Endodermal cell (in vitro differentiated cells): ENCODE measurements around the gene SCAMP1. TPM values are rescaled to one million over a fixed set of nuclear protein-coding genes. Genes with fewer than 3 reads are reported as not detected.

Experiments
- DNase-seq: peaks from one replicate; pipeline ENCODE4 v3.0.0-alpha.2; 2017
- H3K27ac ChIP-seq: 2 replicates; pipeline ENCODE4 v1.5.1; 2013; ENCODE audit warnings: mild to moderate bottlenecking, low read depth, low read length, moderate library complexity
- H3K27me3 ChIP-seq: 2 replicates; pipeline ENCODE4 v1.6.1; 2013; ENCODE audit warnings: mild to moderate bottlenecking, low read length, moderate library complexity; ENCODE audit not compliant: insufficient read depth, control insufficient read depth, poor library complexity, severe bottlenecking
- H3K36me3 ChIP-seq: 2 replicates; pipeline ENCODE4 v1.7.0; 2013; ENCODE audit warnings: mild to moderate bottlenecking, low read length, moderate library complexity; ENCODE audit not compliant: control insufficient read depth, insufficient read depth
- H3K4me1 ChIP-seq: one replicate; pipeline ENCODE4 v1.7.0; 2013; ENCODE audit warnings: low read length; ENCODE audit not compliant: control insufficient read depth, insufficient read depth
- H3K4me3 ChIP-seq: 2 replicates; pipeline ENCODE4 v1.5.1; 2013; ENCODE audit warnings: mild to moderate bottlenecking, low read length, moderate library complexity
- H3K9ac ChIP-seq: 2 replicates; pipeline ENCODE4 v1.6.1; 2013; ENCODE audit warnings: mild to moderate bottlenecking, low read length, moderate library complexity; ENCODE audit not compliant: poor library complexity, severe bottlenecking; ENCODE audit errors: extremely low read depth
- H3K9me3 ChIP-seq: 2 replicates; pipeline ENCODE4 v1.6.1; 2013; ENCODE audit warnings: mild to moderate bottlenecking, low read length, moderate library complexity; ENCODE audit not compliant: control insufficient read depth
- H3K27ac Mint-ChIP-seq: 2 replicates; pipeline ENCODE4 v1.8.0; 2020; ENCODE audit warnings: mixed read lengths
- H3K27me3 Mint-ChIP-seq: 2 replicates; pipeline ENCODE4 v1.8.0; 2021; ENCODE audit warnings: mild to moderate bottlenecking, mixed read lengths; ENCODE audit not compliant: insufficient read depth
- H3K36me3 Mint-ChIP-seq: 2 replicates; pipeline ENCODE4 v1.8.0; 2020; ENCODE audit warnings: low read depth, mixed read lengths
- H3K4me1 Mint-ChIP-seq: 2 replicates; pipeline ENCODE4 v1.8.0; 2020; ENCODE audit warnings: mixed read lengths
- H3K4me3 Mint-ChIP-seq: 2 replicates; pipeline ENCODE4 v1.8.0; 2020; ENCODE audit warnings: mild to moderate bottlenecking, moderate library complexity, mixed read lengths
- H3K9me3 Mint-ChIP-seq: 2 replicates; pipeline ENCODE4 v1.8.0; 2020; ENCODE audit warnings: mild to moderate bottlenecking, mixed read lengths
- CTCF ChIP-seq: fragments of 200-600 bp; sonication (generic); conservative IDR thresholded peaks from 2 replicates; pipeline ENCODE4 v1.5.0; 2021; ENCODE audit warnings: antibody characterized with exemption, mild to moderate bottlenecking
- WGBS, 2 experiments: methylation state at CpG; one replicate each; pipeline versions ENCODE4 v1.1.5 to v1.1.7; 2013; ENCODE audit warnings: missing lambda C conversion rate in 2 of 2, mixed read lengths in 1 of 2; ENCODE audit not compliant: insufficient coverage in 1 of 2, insufficient read length in 1 of 2; 5-methylcytosine and 5-hydroxymethylcytosine counted together
- total RNA-seq, 2 donors: library from RNA; stranded (reverse); fragmentation: NEBNext Ultra II Directional in 1 of 2; extraction: Animal tissue kit (Norgen Biotek cat#: 25700) in 1 of 2; gene quantifications; 2 replicates in 1 of 2; 3 replicates in 1 of 2; pipeline ENCODE4 v1.2.1, GENCODE V29; 2021

SCAMP1 gene
- total RNA-seq, 2 donors from 2014 or later, result 53.3 to 56.4 TPM

- no peaks in the 10 kb centered on the region for H3K36me3 ChIP-seq
- 90 to 94% methylated on average over 2 to 5 of the region's 5 CpGs for WGBS, 2 experiments
- peaks cover 43% of the 10 kb centered on the region for H3K27me3 Mint-ChIP-seq
- no peaks in the 10 kb centered on the region for H3K27me3 ChIP-seq
- no peak overlapping the region for H3K9ac ChIP-seq
- no peak for DNase-seq
- H3K4me3 Mint-ChIP-seq, result no peak overlapping the region
- peaks cover 6% of the 10 kb centered on the region for H3K4me1 Mint-ChIP-seq
- peaks cover 2% of the 10 kb centered on the region for H3K36me3 Mint-ChIP-seq
- TF ChIP-seq CTCF, result no peak
- H3K4me3 ChIP-seq, result no peak overlapping the region
- no peaks in the 10 kb centered on the region for H3K4me1 ChIP-seq
- H3K9me3 Mint-ChIP-seq, result peaks cover 22% of the 10 kb centered on the region
- peaks cover 46% of the 10 kb centered on the region for H3K9me3 ChIP-seq
- no peak overlapping the region for H3K27ac ChIP-seq
- H3K27ac Mint-ChIP-seq, result no peak overlapping the region
Measured at GRCh38 chr5:78339617-78340436, 20.6 kb upstream of the SCAMP1 start.

GRCh38 chr5:78341440-78341839 is 19.0 kb upstream of the SCAMP1 start:
- H3K27me3 Mint-ChIP-seq, result peaks cover 45% of the 10 kb centered on the region
- H3K4me3 ChIP-seq, result no peak overlapping the region
- H3K4me1 ChIP-seq, result no peaks in the 10 kb centered on the region
- H3K4me3 Mint-ChIP-seq, result no peak overlapping the region
- 33 to 47% methylated on average over 1 to 2 of the region's 3 CpGs for WGBS, 2 experiments
- no peak for TF ChIP-seq CTCF
- H3K9ac ChIP-seq, result no peak overlapping the region
- peaks cover 2% of the 10 kb centered on the region for H3K36me3 Mint-ChIP-seq
- peaks cover 44% of the 10 kb centered on the region for H3K9me3 ChIP-seq
- H3K27me3 ChIP-seq, result no peaks in the 10 kb centered on the region
- H3K4me1 Mint-ChIP-seq, result peaks cover 6% of the 10 kb centered on the region
- no peak overlapping the region for H3K27ac Mint-ChIP-seq
- H3K27ac ChIP-seq, result peak overlapping the region; percentile 64
- H3K9me3 Mint-ChIP-seq, result peaks cover 22% of the 10 kb centered on the region
- no peak for DNase-seq
- no peaks in the 10 kb centered on the region for H3K36me3 ChIP-seq

- H3K27me3 Mint-ChIP-seq, result peaks cover 20% of the 10 kb centered on the region
- Histone ChIP-seq H3K27me3 (no peaks in the 10 kb centered on the region), H3K4me3 (no peak overlapping the region), H3K9ac (no peak overlapping the region), H3K9me3 (peaks cover 13% of the 10 kb centered on the region), H3K4me1 (no peaks in the 10 kb centered on the region), H3K36me3 (no peaks in the 10 kb centered on the region), H3K27ac (no peak overlapping the region)
- 67 to 82% methylated on average over 3 of the region's 3 CpGs for WGBS, 2 experiments
- H3K27ac Mint-ChIP-seq, result no peak overlapping the region
- no peaks in the 10 kb centered on the region for H3K36me3 Mint-ChIP-seq
- DNase-seq, result no peak
- peaks cover 6% of the 10 kb centered on the region for H3K4me1 Mint-ChIP-seq
- H3K9me3 Mint-ChIP-seq, result no peaks in the 10 kb centered on the region
- no peak for TF ChIP-seq CTCF
- no peak overlapping the region for H3K4me3 Mint-ChIP-seq
Measured at GRCh38 chr5:78345485-78345884, 14.9 kb upstream of the SCAMP1 start.
